ENCODE measurements around the gene STIM1.

Gene STIM1

GRCh38 chr11:3953327-3953726 lies 97.9 kb downstream of the STIM1 start:
- H3K79me2 ChIP-seq (ENCODE audit: control insufficient read depth, insufficient read depth, low read length): no peaks in the 10 kb centered on the region
- H3K27me3 ChIP-seq (ENCODE audit: insufficient read depth, low read length, poor library complexity): no peaks in the 10 kb centered on the region
- H3K4me3 ChIP-seq (ENCODE audit: low read length): no peak overlapping the region
- H3K4me1 ChIP-seq (ENCODE audit: control insufficient read depth, low read depth, low read length): peaks cover 3% of the 10 kb centered on the region
- H3K56ac ChIP-seq (ENCODE audit: low read length): no peak overlapping the region
- DNase-seq: no peak
- H3K9ac ChIP-seq (ENCODE audit: low read length): no peak overlapping the region
- H4K5ac ChIP-seq (ENCODE audit: low read length): no peak overlapping the region
- no peak overlapping the region for H2BK5ac ChIP-seq (ENCODE audit: low read length)
- H2AK5ac ChIP-seq (ENCODE audit: low read length): no peak overlapping the region
- no peak overlapping the region for H3K4me2 ChIP-seq (ENCODE audit: low read length)
- WGBS (ENCODE audit: extremely low coverage, insufficient coverage, low lambda C conversion rate): no CpG with 5 or more reads among the region's 3 CpGs
- no peak overlapping the region for H4K8ac ChIP-seq (ENCODE audit: low read depth, low read length)
- no peak overlapping the region for H3K4ac ChIP-seq (ENCODE audit: low read depth, low read length)
- no peak overlapping the region for H3K27ac ChIP-seq (ENCODE audit: low read depth, low read length)
- H2BK15ac ChIP-seq (replicated peaks; ENCODE audit: low read depth): no peak overlapping the region
- H3K36me3 ChIP-seq (ENCODE audit: control insufficient read depth, insufficient read depth, low read length): no peaks in the 10 kb centered on the region
- no peaks in the 10 kb centered on the region for H3K79me1 ChIP-seq (ENCODE audit: low read length)
- no peak overlapping the region for H3K23ac ChIP-seq (ENCODE audit: low read length)
- no peak overlapping the region for H3K18ac ChIP-seq (ENCODE audit: low read length)
- no peak overlapping the region for H2BK120ac ChIP-seq (ENCODE audit: low read depth, low read length)

- no peak overlapping the region for H3K27ac ChIP-seq (ENCODE audit: low read depth, low read length)
- H3K18ac ChIP-seq (ENCODE audit: low read length): no peak overlapping the region
These were observed 99.2 kb downstream of the STIM1 start for GRCh38 chr11:3954448-3955298.

GRCh38 chr11:3955299-3955665 lies 99.8 kb downstream of the STIM1 start:
- no peak overlapping the region for H3K27ac ChIP-seq (ENCODE audit: low read depth, low read length)
- no peak overlapping the region for H3K56ac ChIP-seq (ENCODE audit: low read length)
- H3K4me1 ChIP-seq (ENCODE audit: control insufficient read depth, low read depth, low read length): peaks cover 3% of the 10 kb centered on the region
- DNase-seq: no peak
- H3K23ac ChIP-seq (ENCODE audit: low read length): no peak overlapping the region
- H2BK15ac ChIP-seq (replicated peaks; ENCODE audit: low read depth): no peak overlapping the region
- H2BK5ac ChIP-seq (ENCODE audit: low read length): no peak overlapping the region
- H4K5ac ChIP-seq (ENCODE audit: low read length): no peak overlapping the region
- no CpG with 5 or more reads among the region's 1 CpG for WGBS (ENCODE audit: extremely low coverage, insufficient coverage, low lambda C conversion rate)
- H2BK120ac ChIP-seq (ENCODE audit: low read depth, low read length): no peak overlapping the region
- H3K4me3 ChIP-seq (ENCODE audit: low read length): no peak overlapping the region
- H3K79me1 ChIP-seq (ENCODE audit: low read length): no peaks in the 10 kb centered on the region
- no peaks in the 10 kb centered on the region for H3K79me2 ChIP-seq (ENCODE audit: control insufficient read depth, insufficient read depth, low read length)
- H4K8ac ChIP-seq (ENCODE audit: low read depth, low read length): no peak overlapping the region
- no peak overlapping the region for H3K4ac ChIP-seq (ENCODE audit: low read depth, low read length)
- no peaks in the 10 kb centered on the region for H3K27me3 ChIP-seq (ENCODE audit: insufficient read depth, low read length, poor library complexity)
- no peak overlapping the region for H3K9ac ChIP-seq (ENCODE audit: low read length)
- H3K4me2 ChIP-seq (ENCODE audit: low read length): no peak overlapping the region
- H3K36me3 ChIP-seq (ENCODE audit: control insufficient read depth, insufficient read depth, low read length): no peaks in the 10 kb centered on the region
- H3K18ac ChIP-seq (ENCODE audit: low read length): no peak overlapping the region
- no peak overlapping the region for H2AK5ac ChIP-seq (ENCODE audit: low read length)

More at GRCh38 chr11:3954448-3955298, 99.2 kb downstream of the STIM1 start:
- Histone ChIP-seq H3K4me3 (ENCODE audit: low read length) (no peak overlapping the region), H3K23ac (ENCODE audit: low read length) (no peak overlapping the region), H3K4me1 (ENCODE audit: control insufficient read depth, low read depth, low read length) (peaks cover 3% of the 10 kb centered on the region), H3K56ac (ENCODE audit: low read length) (no peak overlapping the region), H3K27me3 (ENCODE audit: insufficient read depth, low read length, poor library complexity) (no peaks in the 10 kb centered on the region), H4K8ac (ENCODE audit: low read depth, low read length) (no peak overlapping the region), H2BK120ac (ENCODE audit: low read depth, low read length) (no peak overlapping the region), H2AK5ac (ENCODE audit: low read length) (no peak overlapping the region), H4K5ac (ENCODE audit: low read length) (no peak overlapping the region), H3K4me2 (ENCODE audit: low read length) (no peak overlapping the region), H3K36me3 (ENCODE audit: control insufficient read depth, insufficient read depth, low read length) (no peaks in the 10 kb centered on the region), H3K79me2 (ENCODE audit: control insufficient read depth, insufficient read depth, low read length) (no peaks in the 10 kb centered on the region), H3K9ac (ENCODE audit: low read length) (no peak overlapping the region), H3K4ac (ENCODE audit: low read depth, low read length) (no peak overlapping the region), H2BK5ac (ENCODE audit: low read length) (no peak overlapping the region), H3K79me1 (ENCODE audit: low read length) (no peaks in the 10 kb centered on the region), H2BK15ac (replicated peaks; ENCODE audit: low read depth) (no peak overlapping the region)
- WGBS (ENCODE audit: extremely low coverage, insufficient coverage, low lambda C conversion rate): no CpG with 5 or more reads among the region's 3 CpGs
- no peak for DNase-seq

GRCh38 chr11:3956038-3956437 lies 100.6 kb downstream of the STIM1 start:
- H2BK120ac ChIP-seq (ENCODE audit: low read depth, low read length): no peak overlapping the region
- WGBS (ENCODE audit: extremely low coverage, insufficient coverage, low lambda C conversion rate): no CpG with 5 or more reads among the region's 2 CpGs
- H4K8ac ChIP-seq (ENCODE audit: low read depth, low read length): no peak overlapping the region
- H3K4ac ChIP-seq (ENCODE audit: low read depth, low read length): no peak overlapping the region
- H3K18ac ChIP-seq (ENCODE audit: low read length): no peak overlapping the region
- H3K4me2 ChIP-seq (ENCODE audit: low read length): no peak overlapping the region
- peaks cover 3% of the 10 kb centered on the region for H3K4me1 ChIP-seq (ENCODE audit: control insufficient read depth, low read depth, low read length)
- H2BK15ac ChIP-seq (replicated peaks; ENCODE audit: low read depth): no peak overlapping the region
- H3K36me3 ChIP-seq (ENCODE audit: control insufficient read depth, insufficient read depth, low read length): no peaks in the 10 kb centered on the region
- no peak overlapping the region for H3K27ac ChIP-seq (ENCODE audit: low read depth, low read length)
- no peaks in the 10 kb centered on the region for H3K27me3 ChIP-seq (ENCODE audit: insufficient read depth, low read length, poor library complexity)
- H3K4me3 ChIP-seq (ENCODE audit: low read length): no peak overlapping the region
- no peaks in the 10 kb centered on the region for H3K79me2 ChIP-seq (ENCODE audit: control insufficient read depth, insufficient read depth, low read length)
- no peak overlapping the region for H2AK5ac ChIP-seq (ENCODE audit: low read length)
- no peak overlapping the region for H4K5ac ChIP-seq (ENCODE audit: low read length)
- H3K9ac ChIP-seq (ENCODE audit: low read length): no peak overlapping the region
- no peak overlapping the region for H3K56ac ChIP-seq (ENCODE audit: low read length)
- H2BK5ac ChIP-seq (ENCODE audit: low read length): no peak overlapping the region
- H3K79me1 ChIP-seq (ENCODE audit: low read length): no peaks in the 10 kb centered on the region
- no peak for DNase-seq
- no peak overlapping the region for H3K23ac ChIP-seq (ENCODE audit: low read length)

GRCh38 chr11:3956748-3957147 lies 101.3 kb downstream of the STIM1 start:
- no peak overlapping the region for H2BK5ac ChIP-seq (ENCODE audit: low read length)
- H2BK15ac ChIP-seq (replicated peaks; ENCODE audit: low read depth): no peak overlapping the region
- no peak overlapping the region for H3K4me3 ChIP-seq (ENCODE audit: low read length)
- no peak overlapping the region for H4K8ac ChIP-seq (ENCODE audit: low read depth, low read length)
- H3K18ac ChIP-seq (ENCODE audit: low read length): no peak overlapping the region
- no CpG with 5 or more reads among the region's 4 CpGs for WGBS (ENCODE audit: extremely low coverage, insufficient coverage, low lambda C conversion rate)
- no peak overlapping the region for H2BK120ac ChIP-seq (ENCODE audit: low read depth, low read length)
- no peak overlapping the region for H3K4ac ChIP-seq (ENCODE audit: low read depth, low read length)
- H3K4me1 ChIP-seq (ENCODE audit: control insufficient read depth, low read depth, low read length): no peaks in the 10 kb centered on the region
- H3K56ac ChIP-seq (ENCODE audit: low read length): no peak overlapping the region
- no peak overlapping the region for H4K5ac ChIP-seq (ENCODE audit: low read length)
- no peak overlapping the region for H2AK5ac ChIP-seq (ENCODE audit: low read length)
- no peaks in the 10 kb centered on the region for H3K27me3 ChIP-seq (ENCODE audit: insufficient read depth, low read length, poor library complexity)
- no peaks in the 10 kb centered on the region for H3K36me3 ChIP-seq (ENCODE audit: control insufficient read depth, insufficient read depth, low read length)
- H3K79me2 ChIP-seq (ENCODE audit: control insufficient read depth, insufficient read depth, low read length): no peaks in the 10 kb centered on the region
- no peak overlapping the region for H3K9ac ChIP-seq (ENCODE audit: low read length)
- no peak overlapping the region for H3K27ac ChIP-seq (ENCODE audit: low read depth, low read length)
- no peak overlapping the region for H3K23ac ChIP-seq (ENCODE audit: low read length)
- no peaks in the 10 kb centered on the region for H3K79me1 ChIP-seq (ENCODE audit: low read length)
- no peak overlapping the region for H3K4me2 ChIP-seq (ENCODE audit: low read length)
- no peak for DNase-seq

- H3K23ac ChIP-seq (ENCODE audit: low read length): no peak overlapping the region
- WGBS (ENCODE audit: extremely low coverage, insufficient coverage, low lambda C conversion rate): no CpG with 5 or more reads among the region's 3 CpGs
- H3K79me1 ChIP-seq (ENCODE audit: low read length): no peaks in the 10 kb centered on the region
- no peak overlapping the region for H4K5ac ChIP-seq (ENCODE audit: low read length)
- H2AK5ac ChIP-seq (ENCODE audit: low read length): no peak overlapping the region
- no peak overlapping the region for H3K27ac ChIP-seq (ENCODE audit: low read depth, low read length)
- no peaks in the 10 kb centered on the region for H3K36me3 ChIP-seq (ENCODE audit: control insufficient read depth, insufficient read depth, low read length)
- no peaks in the 10 kb centered on the region for H3K79me2 ChIP-seq (ENCODE audit: control insufficient read depth, insufficient read depth, low read length)
- no peaks in the 10 kb centered on the region for H3K4me1 ChIP-seq (ENCODE audit: control insufficient read depth, low read depth, low read length)
- no peak overlapping the region for H3K4me3 ChIP-seq (ENCODE audit: low read length)
- H4K8ac ChIP-seq (ENCODE audit: low read depth, low read length): no peak overlapping the region
- no peak overlapping the region for H3K56ac ChIP-seq (ENCODE audit: low read length)
- H3K18ac ChIP-seq (ENCODE audit: low read length): no peak overlapping the region
- no peak overlapping the region for H2BK15ac ChIP-seq (replicated peaks; ENCODE audit: low read depth)
- H3K9ac ChIP-seq (ENCODE audit: low read length): no peak overlapping the region
- no peak overlapping the region for H2BK120ac ChIP-seq (ENCODE audit: low read depth, low read length)
- no peaks in the 10 kb centered on the region for H3K27me3 ChIP-seq (ENCODE audit: insufficient read depth, low read length, poor library complexity)
- H3K4me2 ChIP-seq (ENCODE audit: low read length): no peak overlapping the region
- no peak overlapping the region for H2BK5ac ChIP-seq (ENCODE audit: low read length)
- no peak overlapping the region for H3K4ac ChIP-seq (ENCODE audit: low read depth, low read length)
- DNase-seq: no peak
These were observed 102.0 kb downstream of the STIM1 start for GRCh38 chr11:3957437-3957836.

Data from mesendoderm (in vitro differentiated cells).